ENCODE data around the gene TRAPPC5. TPM values are rescaled to one million over a fixed set of nuclear protein-coding genes. Genes with fewer than 3 reads are reported as not detected.

TRAPPC5 gene
- total RNA-seq, 1 donor from 2014 or later = 93.7 TPM

- DNase-seq (ENCODE audit: low spot score in 2 of 2, unreplicated experiment in 2 of 2) = no peak
- Mint-ChIP-seq H3K4me3 (no peak overlapping the region), H3K4me1 (no peaks in the 10 kb centered on the region), H3K27ac (no peak overlapping the region), H3K9me3 (no peaks in the 10 kb centered on the region), H3K36me3 (no peaks in the 10 kb centered on the region), H3K27me3 (ENCODE audit: low read depth) (peaks cover 82% of the 10 kb centered on the region)
- no peak for TF ChIP-seq CTCF (IDR thresholded peaks at IDR 0.05; ENCODE audit: unreplicated experiment)
Measured at GRCh38 chr19:7729211-7729610, 48.6 kb downstream of the TRAPPC5 start.

GRCh38 chr19:7729831-7730285, 49.2 kb downstream of the TRAPPC5 start:
- TF ChIP-seq CTCF (IDR thresholded peaks at IDR 0.05; ENCODE audit: unreplicated experiment) = no peak
- DNase-seq (ENCODE audit: low spot score in 2 of 2, unreplicated experiment in 2 of 2) = no peak
- Mint-ChIP-seq H3K27ac (no peak overlapping the region), H3K4me3 (no peak overlapping the region), H3K9me3 (no peaks in the 10 kb centered on the region), H3K36me3 (no peaks in the 10 kb centered on the region), H3K4me1 (no peaks in the 10 kb centered on the region), H3K27me3 (ENCODE audit: low read depth) (peaks cover 83% of the 10 kb centered on the region)

GRCh38 chr19:7730286-7731217, 49.9 kb downstream of the TRAPPC5 start:
- DNase-seq (ENCODE audit: low spot score in 2 of 2, unreplicated experiment in 2 of 2) = no peak
- no peak for TF ChIP-seq CTCF (IDR thresholded peaks at IDR 0.05; ENCODE audit: unreplicated experiment)
- peaks cover 86% of the 10 kb centered on the region for H3K27me3 Mint-ChIP-seq (ENCODE audit: low read depth)
- no peaks in the 10 kb centered on the region for H3K9me3 Mint-ChIP-seq
- H3K36me3 Mint-ChIP-seq = no peaks in the 10 kb centered on the region
- H3K4me3 Mint-ChIP-seq = no peak overlapping the region
- no peak overlapping the region for H3K27ac Mint-ChIP-seq
- no peaks in the 10 kb centered on the region for H3K4me1 Mint-ChIP-seq

- no peak for DNase-seq (ENCODE audit: low spot score in 2 of 2, unreplicated experiment in 2 of 2)
- Mint-ChIP-seq H3K36me3 (no peaks in the 10 kb centered on the region), H3K4me3 (no peak overlapping the region), H3K27ac (no peak overlapping the region), H3K9me3 (no peaks in the 10 kb centered on the region), H3K27me3 (ENCODE audit: low read depth) (peaks cover 86% of the 10 kb centered on the region), H3K4me1 (no peaks in the 10 kb centered on the region)
- no peak for TF ChIP-seq CTCF (IDR thresholded peaks at IDR 0.05; ENCODE audit: unreplicated experiment)
Measured at GRCh38 chr19:7731218-7731595, 50.6 kb downstream of the TRAPPC5 start.

GRCh38 chr19:7731615-7732014, 51.0 kb downstream of the TRAPPC5 start:
- DNase-seq (ENCODE audit: low spot score in 2 of 2, unreplicated experiment in 2 of 2) = no peak
- Mint-ChIP-seq H3K4me1 (no peaks in the 10 kb centered on the region), H3K4me3 (no peak overlapping the region), H3K36me3 (no peaks in the 10 kb centered on the region), H3K27ac (no peak overlapping the region), H3K27me3 (ENCODE audit: low read depth) (peaks cover 87% of the 10 kb centered on the region), H3K9me3 (no peaks in the 10 kb centered on the region)
- no peak for TF ChIP-seq CTCF (IDR thresholded peaks at IDR 0.05; ENCODE audit: unreplicated experiment)
